ENCODE results near the gene PRKG1. TPM values are rescaled to one million over a fixed set of nuclear protein-coding genes. Genes with fewer than 3 reads are reported as not detected.

The PRKG1 gene
- total RNA-seq, 1 donor: 19.5 TPM

DNA sequence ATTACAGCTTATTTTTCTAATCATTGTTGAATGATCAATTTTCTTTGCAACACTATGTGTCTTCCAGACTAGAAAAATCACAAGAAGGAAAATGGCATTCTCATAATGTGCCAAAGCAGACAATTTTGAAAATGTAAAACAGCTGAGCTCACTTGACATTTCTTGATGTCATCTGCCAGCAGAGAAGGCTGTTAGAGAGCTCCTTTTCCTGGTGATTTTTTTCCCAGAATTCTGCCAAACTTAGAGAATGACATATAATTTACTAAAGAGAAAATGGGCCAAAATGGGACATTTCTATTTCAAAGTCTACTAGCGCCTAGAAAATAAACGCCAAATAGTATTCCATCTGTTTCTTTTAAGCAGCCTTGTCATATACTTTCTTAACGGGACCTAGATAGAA lies 714.0 kb downstream of the PRKG1 start:
- no peak overlapping the region for H3K27ac ChIP-seq (ENCODE audit: low read depth, low read length)
- H3K4me1 ChIP-seq (ENCODE audit: insufficient read depth, low read length): no peaks in the 10 kb centered on the region
- no peak for TF ChIP-seq CTCF (IDR thresholded peaks at IDR 0.05; ENCODE audit: extremely low read depth, low read depth, low read length)
- H3K4me2 ChIP-seq (ENCODE audit: insufficient read depth, low read length): no peak overlapping the region
- no peaks in the 10 kb centered on the region for H3K9me3 ChIP-seq (ENCODE audit: low read depth, low read length)
- H3K79me2 ChIP-seq (ENCODE audit: insufficient read depth, low read length): no peaks in the 10 kb centered on the region
- no peak for DNase-seq (ENCODE audit: insufficient read length, low spot score, missing footprints)
- H2AFZ ChIP-seq (ENCODE audit: low read length): no peak overlapping the region
- H3K36me3 ChIP-seq (ENCODE audit: insufficient read depth, low read length): no peaks in the 10 kb centered on the region
- no peaks in the 10 kb centered on the region for H3K27me3 ChIP-seq (ENCODE audit: insufficient read depth, low read length)
- H3K4me3 ChIP-seq (ENCODE audit: insufficient read depth, low read length): no peak overlapping the region
- no peaks in the 10 kb centered on the region for H4K20me1 ChIP-seq (ENCODE audit: insufficient read depth, low read length)

DNA sequence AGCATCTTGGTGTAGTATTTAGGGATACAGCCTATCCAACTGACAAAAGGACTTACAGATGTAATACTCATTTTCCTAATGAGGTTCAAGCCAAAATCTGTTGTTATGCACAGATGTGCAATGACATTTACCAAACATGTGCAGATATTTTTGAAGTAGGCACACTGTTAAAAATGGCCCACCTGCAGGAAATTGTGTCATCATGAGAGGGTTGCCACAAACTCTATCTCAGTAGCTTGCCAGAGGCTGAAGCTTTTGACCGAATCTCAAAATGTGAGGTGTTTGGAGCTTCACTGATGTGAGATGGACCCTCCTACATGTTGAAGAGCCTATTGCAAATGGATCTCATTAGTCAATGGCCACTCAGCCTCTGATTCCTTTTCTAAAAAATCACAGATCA lies 714.8 kb downstream of the PRKG1 start:
- no peaks in the 10 kb centered on the region for H4K20me1 ChIP-seq (ENCODE audit: insufficient read depth, low read length)
- H3K4me2 ChIP-seq (ENCODE audit: insufficient read depth, low read length): no peak overlapping the region
- H3K4me1 ChIP-seq (ENCODE audit: insufficient read depth, low read length): no peaks in the 10 kb centered on the region
- no peaks in the 10 kb centered on the region for H3K27me3 ChIP-seq (ENCODE audit: insufficient read depth, low read length)
- DNase-seq (ENCODE audit: insufficient read length, low spot score, missing footprints): no peak
- no peak overlapping the region for H2AFZ ChIP-seq (ENCODE audit: low read length)
- H3K9me3 ChIP-seq (ENCODE audit: low read depth, low read length): no peaks in the 10 kb centered on the region
- TF ChIP-seq CTCF (IDR thresholded peaks at IDR 0.05; ENCODE audit: extremely low read depth, low read depth, low read length): no peak
- H3K36me3 ChIP-seq (ENCODE audit: insufficient read depth, low read length): no peaks in the 10 kb centered on the region
- H3K79me2 ChIP-seq (ENCODE audit: insufficient read depth, low read length): no peaks in the 10 kb centered on the region
- H3K4me3 ChIP-seq (ENCODE audit: insufficient read depth, low read length): no peak overlapping the region
- no peak overlapping the region for H3K27ac ChIP-seq (ENCODE audit: low read depth, low read length)

- Histone ChIP-seq H3K79me2 (ENCODE audit: insufficient read depth, low read length) (no peaks in the 10 kb centered on the region), H3K36me3 (ENCODE audit: insufficient read depth, low read length) (no peaks in the 10 kb centered on the region), H4K20me1 (ENCODE audit: insufficient read depth, low read length) (no peaks in the 10 kb centered on the region), H3K27me3 (ENCODE audit: insufficient read depth, low read length) (no peaks in the 10 kb centered on the region), H2AFZ (ENCODE audit: low read length) (no peak overlapping the region), H3K4me2 (ENCODE audit: insufficient read depth, low read length) (no peak overlapping the region), H3K4me1 (ENCODE audit: insufficient read depth, low read length) (no peaks in the 10 kb centered on the region), H3K9me3 (ENCODE audit: low read depth, low read length) (no peaks in the 10 kb centered on the region), H3K4me3 (ENCODE audit: insufficient read depth, low read length) (no peak overlapping the region), H3K27ac (ENCODE audit: low read depth, low read length) (no peak overlapping the region)
- no peak for TF ChIP-seq CTCF (IDR thresholded peaks at IDR 0.05; ENCODE audit: extremely low read depth, low read depth, low read length)
- no peak for DNase-seq (ENCODE audit: insufficient read length, low spot score, missing footprints)
Observed at GRCh38 chr10:51789903-51790302, 715.6 kb downstream of the PRKG1 start.

DNA sequence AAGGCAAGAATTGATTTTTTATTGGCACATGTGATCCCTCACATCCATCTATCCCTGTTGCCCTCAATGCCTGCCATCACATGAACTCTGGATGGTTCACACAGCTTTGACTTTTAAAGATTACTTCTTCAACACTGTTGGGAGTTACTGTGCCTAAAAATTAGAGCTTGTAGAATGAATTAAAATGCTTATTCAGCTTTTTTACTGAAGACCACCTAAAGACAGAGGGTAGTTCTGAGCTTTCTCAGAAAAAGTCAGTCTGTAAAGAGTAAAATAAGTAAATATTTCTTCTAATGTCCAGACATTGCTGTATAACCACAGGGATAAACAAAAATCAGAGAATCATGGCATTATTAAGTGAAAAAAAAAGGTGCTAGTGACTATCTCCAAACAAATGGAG lies 718.4 kb downstream of the PRKG1 start:
- H3K27me3 ChIP-seq (ENCODE audit: insufficient read depth, low read length): no peaks in the 10 kb centered on the region
- no peaks in the 10 kb centered on the region for H3K36me3 ChIP-seq (ENCODE audit: insufficient read depth, low read length)
- no peaks in the 10 kb centered on the region for H3K9me3 ChIP-seq (ENCODE audit: low read depth, low read length)
- H3K4me2 ChIP-seq (ENCODE audit: insufficient read depth, low read length): no peak overlapping the region
- TF ChIP-seq CTCF (IDR thresholded peaks at IDR 0.05; ENCODE audit: extremely low read depth, low read depth, low read length): no peak
- H2AFZ ChIP-seq (ENCODE audit: low read length): no peak overlapping the region
- H4K20me1 ChIP-seq (ENCODE audit: insufficient read depth, low read length): no peaks in the 10 kb centered on the region
- no peak overlapping the region for H3K4me3 ChIP-seq (ENCODE audit: insufficient read depth, low read length)
- no peaks in the 10 kb centered on the region for H3K4me1 ChIP-seq (ENCODE audit: insufficient read depth, low read length)
- no peaks in the 10 kb centered on the region for H3K79me2 ChIP-seq (ENCODE audit: insufficient read depth, low read length)
- no peak overlapping the region for H3K27ac ChIP-seq (ENCODE audit: low read depth, low read length)
- no peak for DNase-seq (ENCODE audit: insufficient read length, low spot score, missing footprints)
